ENCODE measurements around the gene INPP5E.

The INPP5E gene

DNA sequence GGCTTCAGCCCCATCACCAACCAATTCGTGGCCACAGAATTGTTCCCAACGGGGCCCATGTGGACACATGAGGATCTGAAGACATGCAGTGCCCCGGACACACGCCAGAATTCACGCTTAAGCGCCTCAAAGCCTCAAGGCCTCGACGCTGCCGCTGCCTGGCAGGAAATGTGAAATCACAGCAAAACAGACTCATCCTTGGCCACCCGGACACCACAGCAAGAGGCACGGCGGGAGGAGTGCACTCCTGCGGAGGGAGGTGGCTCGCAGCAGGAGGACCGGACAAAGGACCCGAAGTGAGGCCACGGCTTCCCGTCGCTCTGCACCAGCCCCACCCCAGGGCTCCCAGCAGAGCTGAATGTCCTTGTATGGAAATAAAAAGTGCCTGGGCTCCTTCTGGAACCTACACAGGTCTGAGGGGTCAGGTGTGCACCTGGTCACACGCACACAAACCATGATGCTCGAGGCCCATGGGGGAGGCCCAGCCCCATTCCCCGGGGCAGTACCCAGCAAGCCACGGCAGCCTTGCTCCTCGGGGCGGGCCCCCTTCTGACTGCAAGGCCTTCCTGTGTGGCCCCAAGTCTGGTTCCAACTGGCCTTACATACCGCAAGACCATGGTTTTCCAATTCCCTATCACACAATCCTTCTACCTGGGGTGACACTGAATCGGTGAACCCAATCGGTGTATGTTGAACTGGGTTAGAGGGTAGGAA, 33.2 kb upstream of the INPP5E start:
- no peak for DNase-seq

DNA sequence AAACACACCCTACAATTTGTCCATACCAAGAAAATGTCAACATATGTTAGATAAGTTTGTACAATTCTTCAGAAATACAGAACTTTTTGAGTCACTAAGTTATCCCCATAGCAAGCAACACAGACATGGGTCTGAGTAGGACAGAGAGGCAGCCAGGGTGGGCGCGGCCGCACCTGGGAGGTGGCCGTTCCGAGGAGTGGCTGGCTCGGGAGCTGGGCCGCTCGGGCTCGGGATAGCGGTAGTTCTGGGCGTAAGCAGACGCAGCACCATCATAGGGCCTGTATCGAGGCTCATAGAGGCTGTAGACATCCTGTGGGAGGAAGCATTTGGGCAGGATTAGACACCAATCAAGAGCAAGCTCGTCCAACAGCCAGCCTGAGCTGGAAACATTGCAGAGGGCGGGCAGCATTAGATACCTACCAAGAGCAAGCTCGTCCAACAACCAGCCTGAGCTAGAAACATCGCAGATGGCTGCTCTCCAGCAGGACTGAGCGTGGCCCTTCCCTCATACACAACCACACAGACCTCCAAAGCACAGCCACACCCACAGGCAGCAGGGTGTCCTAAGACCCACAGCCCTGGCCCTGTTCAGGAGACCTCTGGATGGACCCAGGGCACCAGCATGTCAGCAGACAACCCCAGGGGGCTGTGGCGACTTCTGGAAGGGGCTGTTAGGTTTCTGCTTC, 32.3 kb upstream of the INPP5E start:
- no peak for DNase-seq

DNA sequence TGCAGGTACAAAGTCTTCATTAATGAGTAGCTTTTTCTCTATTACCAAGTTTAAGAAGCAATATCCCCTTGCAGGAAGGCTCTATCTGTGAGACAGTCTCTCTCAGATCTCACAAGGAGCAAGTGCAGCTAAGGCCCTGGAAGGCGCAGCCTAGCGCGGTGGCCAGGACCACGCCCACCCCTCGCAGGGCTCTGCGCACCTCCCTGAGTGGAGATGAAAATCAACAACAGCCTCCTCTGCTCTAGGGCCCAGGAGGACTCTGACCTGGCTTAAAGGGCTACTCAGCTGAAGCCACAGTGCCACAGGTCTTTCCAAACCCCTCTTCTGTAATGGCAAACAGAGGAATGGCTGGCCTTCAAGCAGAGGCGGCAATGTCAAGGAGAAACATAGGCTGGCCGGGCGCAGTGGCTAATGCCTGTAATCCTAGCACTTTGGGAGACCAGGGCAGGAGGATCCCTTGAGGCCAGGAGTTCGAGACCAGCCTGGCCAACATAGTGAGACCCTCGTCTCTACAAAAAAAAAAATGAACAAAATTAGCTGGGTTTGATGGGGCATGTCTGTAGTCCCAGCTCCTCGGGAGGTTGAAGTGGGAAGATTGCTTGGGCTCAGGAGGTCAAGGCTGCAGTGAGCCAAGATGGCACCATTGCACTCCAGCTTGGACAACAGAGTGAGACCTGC, 31.3 kb upstream of the INPP5E start:
- no peak for DNase-seq

DNA sequence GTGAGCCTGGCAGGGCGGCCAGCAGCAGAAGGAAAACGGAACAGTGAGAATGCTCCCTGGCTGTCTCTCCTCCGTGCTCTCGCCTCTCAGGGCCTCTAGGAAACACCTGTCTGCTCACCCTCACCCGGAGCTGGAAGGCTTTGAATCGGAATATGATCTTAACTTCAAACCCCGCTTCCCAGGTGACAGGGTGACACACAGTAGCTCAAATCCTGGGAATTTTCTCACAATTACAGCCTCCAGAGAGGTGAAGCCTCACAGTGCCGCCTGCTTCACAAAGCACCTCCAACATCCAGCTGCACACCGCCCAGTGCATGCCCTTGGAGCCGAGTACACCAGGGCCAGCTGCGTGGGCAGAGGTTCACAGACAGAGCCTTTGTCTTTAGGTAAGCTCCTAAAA, 30.7 kb upstream of the INPP5E start:
- no peak for DNase-seq

DNA sequence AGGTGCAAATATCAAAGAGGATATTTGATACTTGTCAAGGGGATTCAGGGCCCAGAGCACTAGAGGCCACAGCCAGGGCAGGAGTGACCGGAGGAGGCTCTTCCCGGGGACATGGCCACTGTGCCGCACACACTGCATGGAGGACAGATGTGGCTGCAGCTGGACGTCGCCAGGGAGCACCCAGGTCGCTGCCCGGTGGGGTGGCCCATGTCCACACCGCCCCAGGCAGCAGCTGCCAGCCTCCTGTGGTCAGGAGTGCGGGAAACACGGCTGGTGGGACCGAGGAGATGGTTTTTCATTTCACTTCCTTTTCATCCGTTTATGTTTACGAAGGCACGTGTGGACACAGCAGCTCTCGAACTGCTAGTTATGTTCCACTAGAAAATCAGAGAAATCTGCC, 28.1 kb upstream of the INPP5E start:
- DNase-seq, result no peak

- no peak for DNase-seq
These were observed 26.5 kb upstream of the INPP5E start for GRCh38 chr9:136466155-136466541.

DNA sequence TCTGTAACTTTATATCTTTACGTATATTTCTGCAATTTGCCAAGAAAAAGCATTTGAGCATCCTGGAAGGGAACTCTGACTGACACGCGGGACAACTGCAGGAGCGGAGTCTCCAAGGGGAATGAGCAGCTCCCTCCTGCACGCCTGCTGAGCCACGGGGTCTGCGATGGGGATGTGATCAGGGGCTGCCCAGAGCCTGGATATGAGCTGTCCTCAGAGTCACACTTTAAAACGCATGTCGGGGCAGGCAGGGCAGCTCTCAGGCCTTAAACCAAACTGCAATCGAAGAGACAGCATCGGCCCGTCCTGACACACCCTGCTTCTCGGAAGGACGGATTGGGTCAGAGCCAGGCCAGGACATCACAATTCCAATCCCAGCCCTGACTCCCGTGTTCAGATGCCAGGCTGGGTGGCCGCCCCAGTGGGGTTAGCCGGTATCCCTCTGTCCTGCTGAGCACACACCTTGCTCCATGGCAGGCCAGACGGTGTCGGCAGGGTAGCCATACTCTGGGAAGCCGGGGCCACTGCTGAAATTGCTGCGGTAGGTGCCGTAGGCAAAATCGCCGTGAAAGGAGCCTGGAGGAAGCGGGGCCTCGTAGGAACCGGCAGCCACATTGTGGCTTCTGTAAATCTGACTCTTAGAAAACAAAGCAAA, 26.0 kb upstream of the INPP5E start:
- DNase-seq, result no peak

GRCh38 chr9:136464241-136464640, 24.6 kb upstream of the INPP5E start:
- no peak for DNase-seq

DNA sequence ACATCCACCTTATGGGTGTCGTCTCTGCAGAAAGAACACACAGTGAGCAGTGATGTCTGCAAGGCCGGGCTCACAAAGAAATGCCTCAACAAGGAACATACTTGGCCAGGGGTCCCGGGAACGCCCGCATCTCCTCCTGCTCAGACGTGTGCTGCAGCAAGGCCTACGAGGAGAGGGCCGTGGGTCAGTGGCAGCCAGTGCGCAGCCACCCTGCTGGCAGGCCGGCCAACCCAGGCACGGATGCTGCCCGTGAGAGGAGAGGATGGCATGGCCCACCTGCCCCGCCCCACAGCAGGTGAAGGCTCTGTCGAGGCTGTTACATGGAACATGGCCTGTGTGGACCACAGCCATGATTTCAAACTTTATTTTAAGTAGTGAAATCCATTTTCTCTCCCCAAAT, 23.9 kb upstream of the INPP5E start:
- DNase-seq, result no peak

GRCh38 chr9:136462664-136463063, 23.0 kb upstream of the INPP5E start:
- no peak for DNase-seq

DNA sequence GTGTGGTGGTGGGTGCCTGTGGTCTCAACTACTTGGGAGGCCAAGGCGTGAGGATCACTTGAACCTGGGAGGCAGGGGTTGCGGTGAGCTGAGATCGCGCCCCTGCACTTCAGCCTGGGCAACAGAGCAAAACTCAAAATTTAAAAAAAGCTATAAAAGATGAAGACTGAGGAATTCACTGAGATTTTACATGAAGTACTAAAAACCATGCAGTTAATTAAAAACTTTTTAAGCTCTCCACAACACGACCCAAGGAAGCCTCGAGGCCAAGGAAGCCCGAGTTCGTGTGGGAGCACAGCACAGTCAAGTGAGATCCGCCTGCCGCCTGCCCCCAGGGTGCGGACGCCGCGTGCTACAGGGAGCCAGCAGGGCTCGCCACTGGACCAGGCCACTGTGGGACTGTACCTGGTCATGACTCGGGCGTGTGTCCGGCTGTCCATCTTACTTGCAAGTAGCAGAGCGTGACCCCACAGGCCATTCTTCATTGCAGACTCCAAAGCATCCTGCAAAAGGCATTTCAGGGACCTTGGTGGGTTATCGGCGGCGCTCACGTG, 21.2 kb upstream of the INPP5E start:
- no peak for DNase-seq

- DNase-seq, result no peak
These were observed 19.8 kb upstream of the INPP5E start for GRCh38 chr9:136459425-136459824.

- DNase-seq, result no peak
These were observed 17.7 kb upstream of the INPP5E start for GRCh38 chr9:136457326-136457725.

- DNase-seq, result no peak
These were observed 16.6 kb upstream of the INPP5E start for GRCh38 chr9:136456258-136456657.

GRCh38 chr9:136455043-136456002, 15.7 kb upstream of the INPP5E start:
- no peak for DNase-seq

DNA sequence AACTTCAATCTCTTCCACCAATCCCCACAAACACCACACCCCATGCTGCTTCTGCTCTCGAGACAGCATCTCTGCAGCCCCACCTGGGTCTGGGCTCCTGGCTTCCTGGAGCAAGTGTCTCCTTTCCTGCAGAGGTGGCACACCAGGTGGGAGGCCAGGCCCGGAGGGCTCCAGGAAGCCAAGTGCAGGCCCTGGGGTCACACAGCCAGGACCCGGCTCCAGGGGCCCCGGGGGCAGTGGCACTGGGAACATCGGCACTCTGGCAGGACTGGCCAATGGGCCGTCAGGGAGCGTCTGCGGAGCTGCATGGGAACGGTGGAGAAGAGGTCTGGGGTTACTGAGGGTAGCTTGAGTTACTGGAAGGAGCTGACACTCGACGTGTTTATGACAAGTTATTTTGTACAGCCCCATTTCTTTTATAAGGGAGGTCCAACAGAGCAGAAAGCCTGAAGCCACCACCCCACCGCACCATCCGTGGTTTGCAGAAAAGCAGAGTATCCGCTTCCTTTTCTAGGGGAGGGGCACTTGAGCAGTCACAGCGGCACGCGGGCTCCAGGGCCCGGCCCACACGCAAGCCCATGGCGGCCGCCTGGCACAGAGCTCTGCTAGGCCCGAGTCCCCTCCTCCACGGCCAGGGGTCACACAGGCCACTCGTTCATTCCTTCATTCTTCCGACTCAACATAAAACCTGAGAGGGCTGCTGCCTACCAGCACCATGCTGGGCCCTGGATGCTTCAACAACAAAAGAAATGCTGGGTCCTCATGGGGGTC, 14.6 kb upstream of the INPP5E start:
- no peak for DNase-seq

DNA sequence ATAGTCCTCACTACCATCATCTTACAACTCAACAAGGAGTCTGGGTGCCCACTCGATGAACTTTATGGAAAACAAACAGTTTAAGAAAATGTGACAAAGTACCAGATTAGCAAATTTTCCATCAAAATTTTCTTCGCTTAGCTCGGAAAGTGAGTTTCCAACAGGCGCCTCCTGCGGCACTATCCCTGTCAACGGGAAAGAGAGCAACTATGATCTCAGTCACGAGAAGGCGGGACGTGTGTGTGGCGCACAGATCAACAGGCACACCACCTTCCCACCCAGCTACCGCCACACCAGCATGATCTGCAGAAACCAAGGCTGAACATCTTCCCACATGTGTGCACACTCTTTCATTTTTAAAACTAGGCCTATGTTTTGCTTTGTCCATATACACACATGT, 13.7 kb upstream of the INPP5E start:
- DNase-seq, result no peak

DNA sequence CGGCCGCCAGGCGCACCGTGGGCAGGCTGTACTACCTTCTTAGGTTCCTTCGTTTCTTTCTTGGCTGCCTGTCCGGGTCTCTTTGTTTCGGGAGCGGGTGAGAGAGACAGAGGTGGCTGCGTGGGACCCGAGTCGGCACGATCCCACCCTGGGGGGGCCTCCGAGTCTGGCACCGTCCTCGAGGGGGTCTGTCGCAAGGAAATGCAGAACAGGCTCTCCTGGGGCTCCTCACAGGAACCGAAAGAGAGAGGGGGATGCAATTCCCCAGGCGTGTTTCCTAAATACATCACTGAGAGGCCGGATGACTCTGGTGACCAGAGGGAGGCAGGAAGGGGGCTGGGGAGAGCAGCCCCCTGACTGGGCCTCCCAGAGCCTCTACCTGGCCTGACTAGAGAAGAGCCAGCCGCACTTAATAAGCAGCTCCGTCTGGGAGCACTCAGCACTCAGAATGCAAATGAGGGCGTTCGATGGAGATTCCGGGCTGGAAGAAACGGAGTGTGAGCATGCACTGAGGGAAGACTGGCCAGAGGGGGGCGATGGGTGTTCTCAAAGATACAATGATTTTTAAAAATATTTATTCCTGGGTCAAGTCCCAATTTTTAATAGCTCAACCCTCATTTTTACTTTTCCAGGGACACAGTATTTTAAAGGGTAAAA, 11.7 kb upstream of the INPP5E start:
- no peak for DNase-seq

- no peak for DNase-seq
These were observed 9.0 kb upstream of the INPP5E start for GRCh38 chr9:136448655-136449054.

GRCh38 chr9:136447173-136447778, 7.6 kb upstream of the INPP5E start:
- DNase-seq, result no peak

All from fibroblast of upper back skin (primary cell).